ENCODE data around the gene MPZL1.
A peak's percentile ranks its signal among the peaks of the same experiment; 100 is the strongest.

MPZL1 gene

GRCh38 chr1:167721617-167722151, at the start of gene MPZL1:
Gene MPZL1 (plus strand): TSS chr1:167721982. CDS start chr1:167722152, 170 bp downstream.
- peak; percentile 91 for DNase-seq

GRCh38 chr1:167672831-167673230, 49.0 kb upstream of the MPZL1 start:
- DNase-seq = no peak

- no peak for DNase-seq
These were observed 48.5 kb upstream of the MPZL1 start for GRCh38 chr1:167673265-167673664.

GRCh38 chr1:167674156-167674555, 47.6 kb upstream of the MPZL1 start:
- no peak for DNase-seq

GRCh38 chr1:167675440-167675839, 46.3 kb upstream of the MPZL1 start:
- DNase-seq = no peak

- DNase-seq = no peak
These were observed 45.4 kb upstream of the MPZL1 start for GRCh38 chr1:167676205-167676915.

- DNase-seq = no peak
These were observed 44.6 kb upstream of the MPZL1 start for GRCh38 chr1:167676916-167677848.

GRCh38 chr1:167678422-167678821, 43.4 kb upstream of the MPZL1 start:
- DNase-seq = no peak

- no peak for DNase-seq
These were observed 42.9 kb upstream of the MPZL1 start for GRCh38 chr1:167678838-167679237.

- no peak for DNase-seq
These were observed 42.1 kb upstream of the MPZL1 start for GRCh38 chr1:167679714-167680113.

- no peak for DNase-seq
These were observed 40.8 kb upstream of the MPZL1 start for GRCh38 chr1:167681024-167681423.

- DNase-seq = no peak
These were observed 40.2 kb upstream of the MPZL1 start for GRCh38 chr1:167681451-167682098.

- no peak for DNase-seq
These were observed 38.6 kb upstream of the MPZL1 start for GRCh38 chr1:167683226-167683625.

GRCh38 chr1:167683641-167684502, 37.9 kb upstream of the MPZL1 start:
- DNase-seq = no peak

- no peak for DNase-seq
These were observed 35.9 kb upstream of the MPZL1 start for GRCh38 chr1:167685844-167686243.

GRCh38 chr1:167687919-167688519, 33.8 kb upstream of the MPZL1 start:
- DNase-seq = peak; percentile 87

GRCh38 chr1:167689567-167689920, 32.2 kb upstream of the MPZL1 start:
- no peak for DNase-seq

- DNase-seq = no peak
These were observed 31.7 kb upstream of the MPZL1 start for GRCh38 chr1:167690053-167690452.

- no peak for DNase-seq
These were observed 28.2 kb upstream of the MPZL1 start for GRCh38 chr1:167693425-167694045.

GRCh38 chr1:167694691-167695090, 27.1 kb upstream of the MPZL1 start:
- DNase-seq = no peak

GRCh38 chr1:167695147-167695546, 26.6 kb upstream of the MPZL1 start:
- DNase-seq = no peak

All from CD4-positive, alpha-beta T cell treated with Interleukin-4 for 4 hours (primary cell).